ENCODE measurements around the gene MBNL3.

GRCh38 chrX:132425744-132426318 lies 63.0 kb downstream of the MBNL3 start:
- TF ChIP-seq GATA3 (IDR thresholded peaks at IDR 0.05; ENCODE audit: low read depth, low read length), result no peak
- no peak for TF ChIP-seq GATA2 (IDR thresholded peaks at IDR 0.05; ENCODE audit: low read depth, low read length)
